Keratinocyte (primary cell): ENCODE data around the gene PRSS36. TPM values are rescaled to one million over a fixed set of nuclear protein-coding genes. Genes with fewer than 3 reads are reported as not detected.

Experiments used
- DNase-seq: peaks from one replicate; pipeline ENCODE4 v3.0.0-alpha.2; 2011; ENCODE audit warnings: low read depth, missing footprints, low spot score
- FAIRE-seq: peaks from 2 replicates; lab custom pipeline; 2011; peaks lifted over from hg19 to GRCh38; lab: Jason Lieb, UNC
- H2AFZ ChIP-seq: 2 replicates; pipeline ENCODE4 v1.6.0; 2012; ENCODE audit warnings: low read length, control low read depth, inconsistent platforms; ENCODE audit not compliant: control insufficient read depth
- H3K27ac ChIP-seq: 2 replicates; pipeline ENCODE4 v1.5.1; 2011; ENCODE audit warnings: low read length; ENCODE audit not compliant: control insufficient read depth, insufficient read depth
- H3K27me3 ChIP-seq: 3 replicates; pipeline ENCODE4 v1.6.0; 2011; ENCODE audit warnings: low read length; ENCODE audit not compliant: control insufficient read depth, insufficient read depth; ENCODE audit errors: extremely low read depth
- H3K36me3 ChIP-seq, 2 experiments: 2 replicates in 1 of 2; 3 replicates in 1 of 2; pipeline ENCODE4 v1.5.1; 2011; ENCODE audit warnings: low read length in 2 of 2, mild to moderate bottlenecking in 1 of 2; ENCODE audit not compliant: control insufficient read depth in 2 of 2, insufficient read depth in 2 of 2; ENCODE audit errors: extremely low read depth in 1 of 2
- H3K4me1 ChIP-seq: 3 replicates; pipeline ENCODE4 v1.5.1; 2011; ENCODE audit warnings: low read length; ENCODE audit not compliant: control insufficient read depth, insufficient read depth; ENCODE audit errors: extremely low read depth
- H3K4me2 ChIP-seq: 3 replicates; pipeline ENCODE4 v1.6.0; 2011; ENCODE audit warnings: low read depth, low read length; ENCODE audit not compliant: control insufficient read depth, insufficient read depth; ENCODE audit errors: extremely low read depth
- H3K4me3 ChIP-seq, 3 experiments: fragments of 200-600 bp in 1 of 3; sonication (generic) in 1 of 3; 2 replicates in 2 of 3; 3 replicates in 1 of 3; pipeline ENCODE4 v1.5.1; 2011 to 2016; ENCODE audit warnings: low read length in 3 of 3, mild to moderate bottlenecking in 3 of 3, control low read depth in 2 of 3, inconsistent platforms in 1 of 3, low read depth in 1 of 3, mixed read lengths in 1 of 3, mixed run types in 1 of 3, moderate library complexity in 1 of 3; ENCODE audit not compliant: control insufficient read depth in 2 of 3, insufficient read depth in 2 of 3; ENCODE audit errors: extremely low read depth in 1 of 3
- H3K79me2 ChIP-seq: 2 replicates; pipeline ENCODE4 v1.6.0; 2012; ENCODE audit warnings: low read length; ENCODE audit not compliant: control insufficient read depth, insufficient read depth
- H3K9ac ChIP-seq: 3 replicates; pipeline ENCODE4 v1.6.0; 2011; ENCODE audit warnings: low read length; ENCODE audit not compliant: control insufficient read depth, insufficient read depth; ENCODE audit errors: extremely low read depth
- H3K9me1 ChIP-seq: 3 replicates; pipeline ENCODE4 v1.6.0; 2011; ENCODE audit warnings: low read length; ENCODE audit not compliant: control insufficient read depth, insufficient read depth; ENCODE audit errors: extremely low read depth
- H3K9me3 ChIP-seq: 2 replicates; pipeline ENCODE4 v1.5.1; 2012; ENCODE audit warnings: low read depth, low read length; ENCODE audit not compliant: control insufficient read depth
- H4K20me1 ChIP-seq: 3 replicates; pipeline ENCODE4 v1.6.0; 2011; ENCODE audit warnings: low read length; ENCODE audit not compliant: control insufficient read depth, insufficient read depth; ENCODE audit errors: extremely low read depth
- EZH2 ChIP-seq: IDR thresholded peaks from one replicate; pipeline ENCODE4 v1.6.1; 2012; ENCODE audit warnings: inconsistent platforms, mild to moderate bottlenecking, low read length, moderate library complexity
- dilution Hi-C: fragments of 300-500 bp; cut with MboI; formaldehyde crosslinking; loops from one replicate; pipeline ENCODE4 v1.7.0; 2020; ENCODE audit warnings: low sequenced_read_pairs; ENCODE audit not compliant: extremely low pct_ligation_motif_present
- polyA plus RNA-seq, 5 experiments: library from polyadenylated mRNA; depleted of rRNA in 3 of 5; stranded (reverse) in 3 of 5; stranded (forward) in 1 of 5; unstranded in 1 of 5; fragments of >200 nt; gene quantifications; 1 replicate in 1 of 5; 2 replicates in 3 of 5; 3 replicates in 1 of 5; pipeline versions ENCODE4 v1.2.1 to v1.2.3, GENCODE V29; 2011 to 2012; ENCODE audit warnings: missing spikeins in 2 of 5, low read depth in 1 of 5, low replicate concordance in 1 of 5
- TF ChIP-seq, protein P1 (sequence below), 3 experiments: IDR thresholded peaks in 1 of 3; conservative IDR thresholded peaks in 1 of 3; optimal IDR thresholded peaks in 1 of 3; 2 replicates in 2 of 3; 3 replicates in 1 of 3; pipeline versions ENCODE3 to v1.5.1; 2011; ENCODE audit warnings: low read length in 3 of 3, mild to moderate bottlenecking in 3 of 3, moderate library complexity in 2 of 3, control low read depth in 1 of 3, inconsistent platforms in 1 of 3; ENCODE audit not compliant: insufficient read depth in 2 of 3; ENCODE audit errors: extremely low read depth in 1 of 3

Gene PRSS36
- polyA plus RNA-seq, 1 donor (not counting 4 experiments of a cell fraction or from before 2014, with no cell fraction given): 0.43 TPM

DNA sequence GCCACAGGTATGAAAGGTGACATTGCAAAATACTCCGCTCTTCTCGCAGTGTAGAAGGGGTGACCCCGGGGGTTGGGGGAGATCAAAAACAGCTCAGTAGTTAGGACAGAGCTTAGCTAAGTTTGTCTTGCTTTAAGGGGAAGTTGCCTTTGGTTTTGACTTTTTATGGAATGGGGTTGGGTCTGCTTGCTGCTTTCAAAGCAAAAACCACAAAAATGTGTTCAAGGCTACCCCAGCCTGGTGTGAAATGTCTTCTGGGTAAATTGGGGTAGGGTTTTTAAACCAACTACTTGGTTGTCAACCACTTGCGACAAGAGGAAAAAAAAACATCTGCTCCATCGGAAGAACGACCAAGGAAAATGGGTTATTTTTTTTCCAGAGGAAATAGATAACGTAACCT lies 36.3 kb upstream of the PRSS36 start:
- no peak overlapping the region for H3K27ac ChIP-seq
- no peak overlapping the region for H3K4me2 ChIP-seq
- H2AFZ ChIP-seq: no peak overlapping the region
- dilution Hi-C loops: no loop called here
- DNase-seq: no peak
- peaks cover 16% of the 10 kb centered on the region for H3K4me1 ChIP-seq
- H3K4me3 ChIP-seq: no peak overlapping the region
- peaks cover 77% of the 10 kb centered on the region for H3K79me2 ChIP-seq
- H3K9me3 ChIP-seq: no peaks in the 10 kb centered on the region
- TF ChIP-seq EZH2: no peak
- TF ChIP-seq, protein P1, sequence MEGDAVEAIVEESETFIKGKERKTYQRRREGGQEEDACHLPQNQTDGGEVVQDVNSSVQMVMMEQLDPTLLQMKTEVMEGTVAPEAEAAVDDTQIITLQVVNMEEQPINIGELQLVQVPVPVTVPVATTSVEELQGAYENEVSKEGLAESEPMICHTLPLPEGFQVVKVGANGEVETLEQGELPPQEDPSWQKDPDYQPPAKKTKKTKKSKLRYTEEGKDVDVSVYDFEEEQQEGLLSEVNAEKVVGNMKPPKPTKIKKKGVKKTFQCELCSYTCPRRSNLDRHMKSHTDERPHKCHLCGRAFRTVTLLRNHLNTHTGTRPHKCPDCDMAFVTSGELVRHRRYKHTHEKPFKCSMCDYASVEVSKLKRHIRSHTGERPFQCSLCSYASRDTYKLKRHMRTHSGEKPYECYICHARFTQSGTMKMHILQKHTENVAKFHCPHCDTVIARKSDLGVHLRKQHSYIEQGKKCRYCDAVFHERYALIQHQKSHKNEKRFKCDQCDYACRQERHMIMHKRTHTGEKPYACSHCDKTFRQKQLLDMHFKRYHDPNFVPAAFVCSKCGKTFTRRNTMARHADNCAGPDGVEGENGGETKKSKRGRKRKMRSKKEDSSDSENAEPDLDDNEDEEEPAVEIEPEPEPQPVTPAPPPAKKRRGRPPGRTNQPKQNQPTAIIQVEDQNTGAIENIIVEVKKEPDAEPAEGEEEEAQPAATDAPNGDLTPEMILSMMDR (optimal IDR thresholded peaks at IDR 0.05 in 1 of 3, IDR thresholded peaks at IDR 0.05 in 1 of 3, conservative IDR thresholded peaks at IDR 0.05 in 1 of 3; ENCODE audit: extremely low read depth in 1 of 3, insufficient read depth in 2 of 3, low read length in 3 of 3): no peak
- FAIRE-seq: no peak
- H3K36me3 ChIP-seq: peaks cover 55 to 91% of the 10 kb centered on the region in 2 experiments
- H3K9ac ChIP-seq: no peak overlapping the region
- H3K9me1 ChIP-seq: peaks cover 6% of the 10 kb centered on the region
- peaks cover 54% of the 10 kb centered on the region for H4K20me1 ChIP-seq
- no peaks in the 10 kb centered on the region for H3K27me3 ChIP-seq

DNA sequence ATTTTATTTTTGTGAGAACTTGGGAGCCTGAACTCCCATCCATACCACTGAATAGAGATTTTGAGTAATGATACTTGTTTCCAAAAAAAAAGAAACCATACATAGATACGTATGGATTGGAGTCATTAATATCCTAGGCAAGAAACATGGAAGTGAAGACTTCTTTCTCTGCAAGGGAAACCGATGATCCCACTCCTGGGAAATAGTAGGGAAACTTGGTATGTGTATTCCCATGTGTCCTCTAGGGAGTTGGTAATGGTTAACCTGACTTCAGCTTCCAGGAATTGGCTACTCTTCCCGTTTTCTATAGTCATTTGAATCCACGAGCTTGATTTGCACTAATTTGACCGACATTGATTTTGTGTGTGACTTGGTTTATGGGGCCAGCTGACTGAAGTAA lies 35.5 kb upstream of the PRSS36 start:
- TF ChIP-seq, protein P1 (optimal IDR thresholded peaks at IDR 0.05 in 1 of 3, IDR thresholded peaks at IDR 0.05 in 1 of 3, conservative IDR thresholded peaks at IDR 0.05 in 1 of 3; ENCODE audit: extremely low read depth in 1 of 3, insufficient read depth in 2 of 3, low read length in 3 of 3): no peak
- TF ChIP-seq EZH2: no peak
- peaks cover 51% of the 10 kb centered on the region for H4K20me1 ChIP-seq
- H3K9ac ChIP-seq: no peak overlapping the region
- no peaks in the 10 kb centered on the region for H3K9me3 ChIP-seq
- peaks cover 16% of the 10 kb centered on the region for H3K4me1 ChIP-seq
- no peak overlapping the region for H2AFZ ChIP-seq
- H3K27me3 ChIP-seq: no peaks in the 10 kb centered on the region
- no peak overlapping the region for H3K27ac ChIP-seq
- DNase-seq (no peak), FAIRE-seq (no peak)
- dilution Hi-C loops: no loop called here
- H3K79me2 ChIP-seq: peaks cover 85% of the 10 kb centered on the region
- no peak overlapping the region for H3K4me2 ChIP-seq
- peaks cover 49 to 83% of the 10 kb centered on the region in 2 experiments for H3K36me3 ChIP-seq
- peaks cover 6% of the 10 kb centered on the region for H3K9me1 ChIP-seq
- no peak overlapping the region for H3K4me3 ChIP-seq
